ENCODE measurements around the gene UBE2H. TPM values are rescaled to one million over a fixed set of nuclear protein-coding genes. Genes with fewer than 3 reads are reported as not detected.

UBE2H gene
- total RNA-seq, 1 experiment from 2014 or later: 128 TPM

DNA sequence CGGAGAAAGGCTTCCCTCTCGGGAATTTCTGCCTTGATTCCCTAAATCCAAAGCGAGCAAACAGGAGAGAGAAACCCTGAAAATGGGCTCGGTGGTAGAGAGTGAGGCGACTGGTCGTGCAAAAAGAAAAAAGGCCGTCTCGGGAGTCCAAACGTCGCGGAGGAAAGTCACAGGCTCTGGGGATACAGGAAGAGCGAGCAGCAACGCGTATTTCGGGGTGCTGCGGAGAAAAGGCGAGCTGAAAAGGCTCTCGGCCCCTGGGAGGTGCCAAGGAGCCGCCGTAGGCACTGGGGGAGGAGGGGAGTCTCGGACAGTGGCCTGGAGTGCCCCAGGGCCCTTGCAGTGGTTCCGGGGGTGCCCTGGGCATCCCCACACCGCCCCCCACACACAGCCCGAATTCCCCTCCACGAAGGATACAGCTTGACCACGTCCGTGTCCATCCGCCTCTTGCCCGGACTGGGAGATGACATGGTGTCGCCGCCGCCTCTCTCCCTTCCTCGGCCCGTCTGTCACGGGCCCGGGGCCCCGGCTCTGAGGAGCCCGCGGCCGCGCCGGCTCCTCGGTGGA lies 591 bp downstream of the UBE2H start:
- Mint-ChIP-seq H3K36me3 (ENCODE audit: insufficient read depth, unreplicated experiment) (peaks cover 13% of the 10 kb centered on the region), H3K27ac (ENCODE audit: low read depth, unreplicated experiment) (no peak overlapping the region), H3K9me3 (ENCODE audit: unreplicated experiment) (no peaks in the 10 kb centered on the region), H3K27me3 (ENCODE audit: insufficient read depth, unreplicated experiment) (no peaks in the 10 kb centered on the region), H3K4me3 (ENCODE audit: unreplicated experiment) (no peak overlapping the region), H3K4me1 (ENCODE audit: insufficient read depth, unreplicated experiment) (peaks cover 9% of the 10 kb centered on the region)
- no TSS peak for BruUV-seq (replicated peaks)
- intact Hi-C loops (cut with micrococcal nuclease): loop anchor here (5.0 kb wide), 1 partner anchor 100 kb away; no protein-coding TSS in a partner anchor
- DNase-seq (ENCODE audit: unreplicated experiment): peak; percentile 65
- ChIA-PET CTCF (interaction anchor here (0.6 to 6.3 kb wide), 8 partner anchors 52 to 313 kb away, joined by 3 to 47 read pairs (median 3); no protein-coding TSS in a partner anchor), POLR2A (interaction anchor here (0.7 to 9.6 kb wide), 30 partner anchors 8 to 961 kb away, joined by 3 to 187 read pairs (median 5); no protein-coding TSS in a partner anchor)
- TF ChIP-seq, protein P1, sequence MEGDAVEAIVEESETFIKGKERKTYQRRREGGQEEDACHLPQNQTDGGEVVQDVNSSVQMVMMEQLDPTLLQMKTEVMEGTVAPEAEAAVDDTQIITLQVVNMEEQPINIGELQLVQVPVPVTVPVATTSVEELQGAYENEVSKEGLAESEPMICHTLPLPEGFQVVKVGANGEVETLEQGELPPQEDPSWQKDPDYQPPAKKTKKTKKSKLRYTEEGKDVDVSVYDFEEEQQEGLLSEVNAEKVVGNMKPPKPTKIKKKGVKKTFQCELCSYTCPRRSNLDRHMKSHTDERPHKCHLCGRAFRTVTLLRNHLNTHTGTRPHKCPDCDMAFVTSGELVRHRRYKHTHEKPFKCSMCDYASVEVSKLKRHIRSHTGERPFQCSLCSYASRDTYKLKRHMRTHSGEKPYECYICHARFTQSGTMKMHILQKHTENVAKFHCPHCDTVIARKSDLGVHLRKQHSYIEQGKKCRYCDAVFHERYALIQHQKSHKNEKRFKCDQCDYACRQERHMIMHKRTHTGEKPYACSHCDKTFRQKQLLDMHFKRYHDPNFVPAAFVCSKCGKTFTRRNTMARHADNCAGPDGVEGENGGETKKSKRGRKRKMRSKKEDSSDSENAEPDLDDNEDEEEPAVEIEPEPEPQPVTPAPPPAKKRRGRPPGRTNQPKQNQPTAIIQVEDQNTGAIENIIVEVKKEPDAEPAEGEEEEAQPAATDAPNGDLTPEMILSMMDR (IDR thresholded peaks at IDR 0.05; ENCODE audit: unreplicated experiment): no peak

DNA sequence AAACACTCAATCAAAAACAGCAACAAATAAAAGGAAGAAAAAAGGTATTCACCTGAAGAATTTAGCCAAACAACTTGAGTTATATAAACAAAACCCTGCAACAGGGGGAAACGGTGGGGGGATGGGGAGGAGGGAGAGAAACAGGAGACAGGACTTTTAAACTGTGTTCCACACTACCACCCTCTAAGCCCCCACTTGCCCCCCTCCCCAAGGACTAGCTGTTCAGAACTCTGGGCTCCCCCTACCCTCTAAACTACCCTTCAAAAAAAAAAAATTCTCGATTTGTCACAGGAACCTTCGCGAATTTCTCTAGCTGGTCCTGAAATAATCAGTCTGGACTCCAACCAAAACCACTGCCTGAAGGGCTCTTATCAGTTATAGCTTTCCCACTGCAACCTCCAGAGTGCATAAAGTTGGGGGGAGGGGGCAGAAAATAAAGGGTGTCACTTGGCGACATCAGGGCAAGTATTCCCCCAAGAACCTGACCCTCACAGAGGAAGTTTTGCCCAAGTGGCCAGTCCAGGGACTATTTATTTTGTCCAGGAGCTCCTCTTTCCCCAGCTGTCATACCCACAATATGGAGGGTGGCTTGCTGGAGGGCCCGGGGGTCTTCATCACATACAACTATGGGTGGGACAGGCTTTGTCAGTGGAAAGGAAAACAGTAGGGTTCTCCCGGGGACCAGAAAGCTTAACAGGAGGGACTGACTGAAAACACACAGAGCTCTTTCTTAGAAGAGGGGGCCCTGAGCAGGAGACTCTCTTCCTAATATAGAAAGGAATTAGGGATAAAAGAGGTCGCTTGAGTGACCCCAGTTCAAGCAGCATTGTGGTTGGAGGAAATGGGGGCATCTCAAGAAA lies 1.3 kb downstream of the UBE2H start:
- intact Hi-C loops (cut with micrococcal nuclease): loop anchor here (1.0 to 5.0 kb wide), 3 partner anchors 59 to 121 kb away; no protein-coding TSS in a partner anchor
- BruUV-seq (replicated peaks): TSS peak; percentile 33
- DNase-seq (ENCODE audit: unreplicated experiment): peak; percentile 38
- H3K36me3 Mint-ChIP-seq (ENCODE audit: insufficient read depth, unreplicated experiment): peaks cover 13% of the 10 kb centered on the region
- no peaks in the 10 kb centered on the region for H3K27me3 Mint-ChIP-seq (ENCODE audit: insufficient read depth, unreplicated experiment)
- H3K27ac Mint-ChIP-seq (ENCODE audit: low read depth, unreplicated experiment): no peak overlapping the region
- ChIA-PET CTCF (interaction anchor here (0.6 to 6.3 kb wide), 12 partner anchors 26 to 1054 kb away, joined by 3 to 47 read pairs (median 3); no protein-coding TSS in a partner anchor), POLR2A (interaction anchor here (0.6 to 9.6 kb wide), 37 partner anchors 9 to 1403 kb away, joined by 3 to 187 read pairs (median 4); partner anchors contain the start of gene KLHDC10)
- H3K4me1 Mint-ChIP-seq (ENCODE audit: insufficient read depth, unreplicated experiment): peaks cover 9% of the 10 kb centered on the region
- no peak overlapping the region for H3K4me3 Mint-ChIP-seq (ENCODE audit: unreplicated experiment)
- TF ChIP-seq, protein P1 (IDR thresholded peaks at IDR 0.05; ENCODE audit: unreplicated experiment): no peak
- no peaks in the 10 kb centered on the region for H3K9me3 Mint-ChIP-seq (ENCODE audit: unreplicated experiment)

DNA sequence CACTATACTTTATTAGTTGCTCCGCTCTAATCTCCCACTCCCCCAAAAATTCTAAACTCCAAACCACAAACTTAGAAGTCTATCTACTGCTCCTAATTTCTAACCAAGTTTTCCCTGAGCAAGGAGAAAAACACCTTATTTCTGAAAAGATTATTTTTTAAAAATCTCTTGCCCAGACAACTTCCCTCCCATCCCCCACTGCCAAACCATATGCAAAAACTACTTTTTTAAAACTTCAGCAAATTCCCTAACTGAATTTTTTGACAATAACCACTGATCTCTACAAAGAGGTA lies 1.9 kb downstream of the UBE2H start:
- TF ChIP-seq, protein P1 (IDR thresholded peaks at IDR 0.05; ENCODE audit: unreplicated experiment): no peak
- intact Hi-C loops (cut with micrococcal nuclease): loop anchor here (1.0 to 5.0 kb wide), 3 partner anchors 59 to 120 kb away; no protein-coding TSS in a partner anchor
- ChIA-PET POLR2A (interaction anchor here (0.7 to 9.6 kb wide), 28 partner anchors 9 to 940 kb away, joined by 3 to 187 read pairs (median 7); partner anchors contain the start of gene KLHDC10), CTCF (interaction anchor here (0.5 to 6.3 kb wide), 8 partner anchors 8 to 744 kb away, joined by 3 to 47 read pairs (median 6); no protein-coding TSS in a partner anchor)
- H3K9me3 Mint-ChIP-seq (ENCODE audit: unreplicated experiment): no peaks in the 10 kb centered on the region
- no peak overlapping the region for H3K27ac Mint-ChIP-seq (ENCODE audit: low read depth, unreplicated experiment)
- peaks cover 13% of the 10 kb centered on the region for H3K36me3 Mint-ChIP-seq (ENCODE audit: insufficient read depth, unreplicated experiment)
- H3K27me3 Mint-ChIP-seq (ENCODE audit: insufficient read depth, unreplicated experiment): no peaks in the 10 kb centered on the region
- no TSS peak for BruUV-seq (replicated peaks)
- no peak overlapping the region for H3K4me3 Mint-ChIP-seq (ENCODE audit: unreplicated experiment)
- H3K4me1 Mint-ChIP-seq (ENCODE audit: insufficient read depth, unreplicated experiment): peaks cover 7% of the 10 kb centered on the region
- DNase-seq (ENCODE audit: unreplicated experiment): no peak
